K562 (cell line): ENCODE measurements around the gene SLC2A4RG. TPM values are rescaled to one million over a fixed set of nuclear protein-coding genes. Genes with fewer than 3 reads are reported as not detected.

Source experiments
- DNMT1 ChIP-seq: fragments of 450-650 bp; IDR thresholded peaks from 2 replicates; pipeline ENCODE4 v1.6.1; 2016; ENCODE audit warnings: antibody characterized with exemption, mild to moderate bottlenecking
- FIP1L1 ChIP-seq: fragments of 200-400 bp; formaldehyde crosslinking; IDR thresholded peaks from 2 replicates; pipeline ENCODE4 v1.6.1; 2018; ENCODE audit warnings: mild to moderate bottlenecking, low read depth, low read length; ENCODE audit not compliant: poor library complexity, severe bottlenecking
- HCFC1 ChIP-seq: IDR thresholded peaks from 2 replicates; pipeline ENCODE4 v1.6.1; 2012; ENCODE audit warnings: low read depth, low read length, improper control_type of control experiment
- HDGF ChIP-seq: fragments of 450-650 bp; IDR thresholded peaks from 2 replicates; pipeline ENCODE4 v1.6.1; 2016
- IRF2 ChIP-seq: sonication (generic); formaldehyde crosslinking; IDR thresholded peaks from 2 replicates; pipeline ENCODE4 v1.8.1; 2022; ENCODE audit warnings: mild to moderate bottlenecking, missing genetic modification reagents
- KHSRP ChIP-seq: fragments of 450-650 bp; IDR thresholded peaks from 2 replicates; pipeline ENCODE4 v1.6.1; 2017
- MIER1 ChIP-seq: fragments of 450-650 bp; IDR thresholded peaks from 2 replicates; pipeline ENCODE4 v1.6.1; 2016; ENCODE audit warnings: antibody characterized with exemption, mild to moderate bottlenecking, low read depth
- MYC ChIP-seq, 2 experiments: fragments of 250-450 bp in 1 of 2; sonication (Bioruptor Pico) in 1 of 2; IDR thresholded peaks; 2 replicates each; pipeline versions ENCODE4 v1.5.1 to v1.6.1; 2012 to 2021; ENCODE audit warnings: low read depth in 2 of 2, borderline replicate concordance in 1 of 2, improper control_type of control experiment in 1 of 2, low read length in 1 of 2, mild to moderate bottlenecking in 1 of 2, moderate library complexity in 1 of 2
- NUFIP1 ChIP-seq: fragments of 450-650 bp; IDR thresholded peaks from 2 replicates; pipeline ENCODE4 v1.6.1; 2018; ENCODE audit not compliant: partially characterized antibody
- RAD21 ChIP-seq, 2 experiments: fragments of 250-450 bp in 1 of 2; fragments of 450-650 bp in 1 of 2; sonication (Bioruptor Pico) in 1 of 2; formaldehyde crosslinking in 1 of 2; IDR thresholded peaks in 1 of 2; conservative IDR thresholded peaks in 1 of 2; 2 replicates each; pipeline versions ENCODE4 v1.4.0 to v1.8.0; 2020 to 2022; ENCODE audit warnings: mild to moderate bottlenecking in 2 of 2, moderate library complexity in 1 of 2
- RBM34 ChIP-seq: fragments of 200-400 bp; formaldehyde crosslinking; IDR thresholded peaks from 2 replicates; pipeline ENCODE4 v1.6.1; 2018; ENCODE audit warnings: low read length, borderline replicate concordance; ENCODE audit not compliant: insufficient read depth
- SNRNP70 ChIP-seq: fragments of 200-400 bp; formaldehyde crosslinking; optimal IDR thresholded peaks from 2 replicates; pipeline ENCODE3; 2017; ENCODE audit warnings: low read depth, low read length
- STAT5A ChIP-seq: IDR thresholded peaks from 2 replicates; pipeline ENCODE4 v1.6.1; 2012; ENCODE audit warnings: low read length, inconsistent platforms, borderline replicate concordance
- TAF1 ChIP-seq: IDR thresholded peaks from 2 replicates; pipeline ENCODE4 v1.6.1; 2011; ENCODE audit warnings: mild to moderate bottlenecking, low read length, moderate library complexity; ENCODE audit not compliant: insufficient read depth, control insufficient read depth, severe bottlenecking; ENCODE audit errors: extremely low read depth
- ZBTB11 ChIP-seq, 3 experiments: fragments of 200-800 bp in 1 of 3; fragments of 250-450 bp in 1 of 3; fragments of 450-650 bp in 1 of 3; sonication (Bioruptor Pico) in 1 of 3; sonication (Bioruptor generic) in 1 of 3; formaldehyde crosslinking in 1 of 3; IDR thresholded peaks; 2 replicates each; pipeline versions ENCODE4 v1.6.1 to v1.8.0; 2016 to 2022; ENCODE audit warnings: mild to moderate bottlenecking in 2 of 3, missing genetic modification characterization in 2 of 3, missing compliant biosample characterization in 1 of 3, moderate library complexity in 1 of 3
- ZNF584 ChIP-seq: fragments of 200-800 bp; sonication (Bioruptor generic); IDR thresholded peaks from 2 replicates; pipeline ENCODE4 v1.6.1; 2016; ENCODE audit warnings: low read depth, mild to moderate bottlenecking, missing genetic modification characterization, missing compliant biosample characterization
- polyA plus RNA-seq, 8 experiments: library from polyadenylated mRNA; depleted of rRNA in 4 of 8; stranded (reverse) in 5 of 8; unstranded in 3 of 8; fragments of >200 nt; fragmentation: Nextera tagmentation in 2 of 8; fragmentation: Illumina TruSeq in 1 of 8; extraction: Ambion mirVana in 2 of 8; extraction: Trizol in 1 of 8; gene quantifications; 2 replicates each; pipeline versions ENCODE4 v1.2.1 to v1.2.3, GENCODE V29; 2011 to 2014; ENCODE audit warnings: inconsistent platforms in 1 of 8, missing spikeins in 1 of 8
- total RNA-seq, 7 experiments: library from RNA; depleted of rRNA in 6 of 7; stranded (reverse); fragments of >200 nt in 6 of 7; fragmentation: Illumina TruSeq in 2 of 7; extraction: Trizol in 2 of 7; gene quantifications; 2 replicates each; pipeline versions ENCODE4 v1.2.1 to v1.2.3, GENCODE V29; 2011 to 2021; ENCODE audit warnings: low replicate concordance in 1 of 7
- TF ChIP-seq, protein P1 (sequence below), 2 experiments: fragments of 150-350 bp in 1 of 2; IDR thresholded peaks; 2 replicates each; pipeline ENCODE4 v1.6.1; 2012 to 2016; ENCODE audit warnings: low read depth in 2 of 2, low read length in 2 of 2, mild to moderate bottlenecking in 1 of 2, moderate library complexity in 1 of 2

Gene SLC2A4RG
- total and polyA plus RNA-seq, 9 of the 15 experiments (the other 6 are each of a cell fraction or from before 2014, with no cell fraction given): 0.34 to 97.3 (median 26.5) TPM

DNA sequence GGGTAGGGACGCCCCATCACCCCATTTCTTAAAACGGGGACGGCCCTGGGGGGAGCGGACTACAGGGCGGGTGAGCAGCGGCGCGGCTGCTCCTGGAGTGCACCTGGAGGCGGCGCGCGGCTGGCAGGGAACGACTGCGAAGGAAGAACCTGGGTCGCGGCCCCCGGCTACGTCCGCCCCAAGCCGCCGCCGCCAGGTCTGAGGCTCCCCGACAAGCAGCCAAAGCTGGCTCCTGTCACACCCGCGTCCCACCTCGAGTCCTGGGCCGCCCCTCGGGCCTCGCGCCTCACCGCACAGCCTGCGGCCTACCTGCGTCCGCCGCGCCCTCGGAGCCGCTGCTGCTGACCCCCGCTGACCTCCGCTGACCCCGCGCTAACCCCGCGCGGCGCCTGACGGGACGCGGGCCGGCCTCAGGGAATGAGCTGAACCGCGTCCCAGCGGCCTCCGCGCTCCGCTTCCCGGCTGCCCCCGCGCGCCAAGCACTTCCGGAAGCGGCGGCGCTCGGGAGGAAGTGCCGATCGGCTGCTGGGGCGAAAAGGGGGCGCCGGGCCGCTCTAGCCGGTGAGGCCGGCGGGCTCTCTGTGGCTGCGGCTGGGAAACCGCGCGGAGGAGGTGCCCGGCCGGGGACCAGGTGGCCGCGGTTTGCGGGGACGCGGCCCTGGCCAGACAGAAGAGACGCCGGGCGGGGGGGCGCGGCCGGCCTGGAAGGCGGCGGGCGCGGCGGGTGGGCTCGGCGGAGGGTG, 31.8 kb upstream of the SLC2A4RG start, which contains the start of the genes ARFRP1 and ZGPAT (continued):
- no peak for TF ChIP-seq STAT5A
- peak; percentile 92 for TF ChIP-seq MYC (IDR thresholded peaks at IDR 0.05; ENCODE audit: low read depth, low read length)
- no peak for TF ChIP-seq MYC (CRISPR knock-in tag; IDR thresholded peaks at IDR 0.05; ENCODE audit: borderline replicate concordance, low read depth)
- TF ChIP-seq, protein P1, sequence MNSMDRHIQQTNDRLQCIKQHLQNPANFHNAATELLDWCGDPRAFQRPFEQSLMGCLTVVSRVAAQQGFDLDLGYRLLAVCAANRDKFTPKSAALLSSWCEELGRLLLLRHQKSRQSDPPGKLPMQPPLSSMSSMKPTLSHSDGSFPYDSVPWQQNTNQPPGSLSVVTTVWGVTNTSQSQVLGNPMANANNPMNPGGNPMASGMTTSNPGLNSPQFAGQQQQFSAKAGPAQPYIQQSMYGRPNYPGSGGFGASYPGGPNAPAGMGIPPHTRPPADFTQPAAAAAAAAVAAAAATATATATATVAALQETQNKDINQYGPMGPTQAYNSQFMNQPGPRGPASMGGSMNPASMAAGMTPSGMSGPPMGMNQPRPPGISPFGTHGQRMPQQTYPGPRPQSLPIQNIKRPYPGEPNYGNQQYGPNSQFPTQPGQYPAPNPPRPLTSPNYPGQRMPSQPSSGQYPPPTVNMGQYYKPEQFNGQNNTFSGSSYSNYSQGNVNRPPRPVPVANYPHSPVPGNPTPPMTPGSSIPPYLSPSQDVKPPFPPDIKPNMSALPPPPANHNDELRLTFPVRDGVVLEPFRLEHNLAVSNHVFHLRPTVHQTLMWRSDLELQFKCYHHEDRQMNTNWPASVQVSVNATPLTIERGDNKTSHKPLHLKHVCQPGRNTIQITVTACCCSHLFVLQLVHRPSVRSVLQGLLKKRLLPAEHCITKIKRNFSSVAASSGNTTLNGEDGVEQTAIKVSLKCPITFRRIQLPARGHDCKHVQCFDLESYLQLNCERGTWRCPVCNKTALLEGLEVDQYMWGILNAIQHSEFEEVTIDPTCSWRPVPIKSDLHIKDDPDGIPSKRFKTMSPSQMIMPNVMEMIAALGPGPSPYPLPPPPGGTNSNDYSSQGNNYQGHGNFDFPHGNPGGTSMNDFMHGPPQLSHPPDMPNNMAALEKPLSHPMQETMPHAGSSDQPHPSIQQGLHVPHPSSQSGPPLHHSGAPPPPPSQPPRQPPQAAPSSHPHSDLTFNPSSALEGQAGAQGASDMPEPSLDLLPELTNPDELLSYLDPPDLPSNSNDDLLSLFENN (IDR thresholded peaks at IDR 0.05; ENCODE audit: low read depth in 2 of 2, low read length in 2 of 2): no peak
- TF ChIP-seq KHSRP: no peak
- peak; percentile 99; the same call in 1 of the 2 replicates for TF ChIP-seq RBM34
- no peak for TF ChIP-seq DNMT1
- TF ChIP-seq HDGF: no peak
- TF ChIP-seq ZNF584 (CRISPR knock-in tag): peak; percentile 84; the same call in 1 of the 2 replicates
- no peak for TF ChIP-seq IRF2 (CRISPR knock-in tag)
- no peak for TF ChIP-seq MIER1
- peak in 2 of 3 experiments; percentile 49 to 87; a peak in 4 of 6 replicates for TF ChIP-seq ZBTB11 (CRISPR knock-in tag; IDR thresholded peaks at IDR 0.05)
- peak; percentile 56 for TF ChIP-seq FIP1L1
- TF ChIP-seq HCFC1: peak; percentile 84
- no peak for TF ChIP-seq NUFIP1
- peak; percentile 71 for TF ChIP-seq TAF1
- TF ChIP-seq SNRNP70: no peak
- 0 out of 4 replicates have a peak, but pooled peaks of 1 of the 2 experiments have one; percentile 16 for TF ChIP-seq RAD21 (CRISPR knock-in tag; conservative IDR thresholded peaks at IDR 0.05 in 1 of 2, IDR thresholded peaks at IDR 0.05 in 1 of 2)
